GM18505 (cell line): Measurements from ENCODE around the gene DPEP2NB.
A peak's percentile ranks its signal among the peaks of the same experiment; 100 is the strongest.
"Not testable (repeated sequence)": the region's sequence is repeated elsewhere in the genome, so short reads cannot be mapped to it uniquely, and the experiment has no call there.

Experiments
- ATAC-seq: cut with Tn5 transposase; IDR thresholded peaks from one replicate; pipeline ENCODE4 v1.9.1; 2021; ENCODE audit not compliant: unreplicated experiment
- POLR2A ChIP-seq: IDR thresholded peaks from 4 replicates; pipeline ENCODE4 v1.6.1; 2011; ENCODE audit warnings: borderline replicate concordance; ENCODE audit not compliant: insufficient read depth, insufficient read length; ENCODE audit errors: extremely low read depth

The DPEP2NB gene

GRCh38 chr16:68000450-68000849, 15.3 kb downstream of the DPEP2NB start:
- ATAC-seq: no peak
- no peak for TF ChIP-seq POLR2A

- no peak for TF ChIP-seq POLR2A
- no peak for ATAC-seq
These were observed 15.7 kb downstream of the DPEP2NB start for GRCh38 chr16:67999985-68000384.

- not testable (repeated sequence) for ATAC-seq
These were observed 16.7 kb downstream of the DPEP2NB start, which contains the start of gene DPEP2 for GRCh38 chr16:67998779-67999688. DPEP2 (minus strand) TSS chr16:67999484; CDS start chr16:67993212, 6,272 bp downstream.

- not testable (repeated sequence) for ATAC-seq
These were observed 17.4 kb downstream of the DPEP2NB start for GRCh38 chr16:67998231-67998778.

GRCh38 chr16:67996666-67997065, 19.0 kb downstream of the DPEP2NB start:
- no peak for ATAC-seq
- TF ChIP-seq POLR2A: no peak

GRCh38 chr16:67995423-67995822, 20.3 kb downstream of the DPEP2NB start:
- ATAC-seq: no peak
- TF ChIP-seq POLR2A: no peak

GRCh38 chr16:67994040-67994408, 21.7 kb downstream of the DPEP2NB start:
- not testable (repeated sequence) for ATAC-seq

- peak; percentile 75 for ATAC-seq
- TF ChIP-seq POLR2A: peak; percentile 41
These were observed 22.3 kb downstream of the DPEP2NB start for GRCh38 chr16:67993207-67994039.

GRCh38 chr16:67992661-67993206, 23.0 kb downstream of the DPEP2NB start:
- ATAC-seq: no peak
- no peak for TF ChIP-seq POLR2A

GRCh38 chr16:67990018-67990386, 25.7 kb downstream of the DPEP2NB start:
- no peak for TF ChIP-seq POLR2A
- no peak for ATAC-seq

- ATAC-seq: no peak
- TF ChIP-seq POLR2A: no peak
These were observed 26.2 kb downstream of the DPEP2NB start for GRCh38 chr16:67989322-67990017.

GRCh38 chr16:67988675-67989074, 27.0 kb downstream of the DPEP2NB start:
- ATAC-seq: no peak
- no peak for TF ChIP-seq POLR2A
